HEK293 (cell line): ENCODE measurements around the gene NIP7.

Experiments used
- PRDM4 ChIP-seq: fragments of 450-650 bp; formaldehyde crosslinking; IDR thresholded peaks from 2 replicates; pipeline ENCODE4 v1.5.1; 2017; ENCODE audit warnings: missing biosample characterization, missing genetic modification characterization
- REST ChIP-seq: fragments of 450-650 bp; formaldehyde crosslinking; IDR thresholded peaks from 2 replicates; pipeline ENCODE4 v1.5.1; 2016; ENCODE audit warnings: missing biosample characterization, missing genetic modification characterization
- ZNF274 ChIP-seq, 2 experiments: fragments of 200-500 bp in 1 of 2; fragments of 450-650 bp in 1 of 2; sonication (Bioruptor generic) in 1 of 2; formaldehyde crosslinking in 1 of 2; IDR thresholded peaks; 2 replicates each; pipeline versions ENCODE4 v1.5.1 to v1.6.1; 2014 to 2016; ENCODE audit warnings: borderline replicate concordance in 1 of 2, inconsistent platforms in 1 of 2, low read length in 1 of 2, missing biosample characterization in 1 of 2, missing genetic modification characterization in 1 of 2
- TF ChIP-seq, protein P1 (sequence below): fragments of 450-650 bp; formaldehyde crosslinking; IDR thresholded peaks from 2 replicates; pipeline ENCODE4 v1.5.1; 2016; ENCODE audit warnings: missing biosample characterization, missing genetic modification characterization
- TF ChIP-seq, protein P2 (sequence below): fragments of 450-650 bp; formaldehyde crosslinking; IDR thresholded peaks from 2 replicates; pipeline ENCODE4; 2016; ENCODE audit warnings: missing biosample characterization, missing genetic modification characterization

- TF ChIP-seq, protein P1, sequence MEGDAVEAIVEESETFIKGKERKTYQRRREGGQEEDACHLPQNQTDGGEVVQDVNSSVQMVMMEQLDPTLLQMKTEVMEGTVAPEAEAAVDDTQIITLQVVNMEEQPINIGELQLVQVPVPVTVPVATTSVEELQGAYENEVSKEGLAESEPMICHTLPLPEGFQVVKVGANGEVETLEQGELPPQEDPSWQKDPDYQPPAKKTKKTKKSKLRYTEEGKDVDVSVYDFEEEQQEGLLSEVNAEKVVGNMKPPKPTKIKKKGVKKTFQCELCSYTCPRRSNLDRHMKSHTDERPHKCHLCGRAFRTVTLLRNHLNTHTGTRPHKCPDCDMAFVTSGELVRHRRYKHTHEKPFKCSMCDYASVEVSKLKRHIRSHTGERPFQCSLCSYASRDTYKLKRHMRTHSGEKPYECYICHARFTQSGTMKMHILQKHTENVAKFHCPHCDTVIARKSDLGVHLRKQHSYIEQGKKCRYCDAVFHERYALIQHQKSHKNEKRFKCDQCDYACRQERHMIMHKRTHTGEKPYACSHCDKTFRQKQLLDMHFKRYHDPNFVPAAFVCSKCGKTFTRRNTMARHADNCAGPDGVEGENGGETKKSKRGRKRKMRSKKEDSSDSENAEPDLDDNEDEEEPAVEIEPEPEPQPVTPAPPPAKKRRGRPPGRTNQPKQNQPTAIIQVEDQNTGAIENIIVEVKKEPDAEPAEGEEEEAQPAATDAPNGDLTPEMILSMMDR (tag by site-specific recombination): no peak
- TF ChIP-seq PRDM4 (tag by site-specific recombination) (no peak), REST (tag by site-specific recombination) (no peak), ZNF274 (IDR thresholded peaks at IDR 0.05; ENCODE audit: low read length) (no peak), ZNF274 (tag by site-specific recombination; IDR thresholded peaks at IDR 0.05; ENCODE audit: borderline replicate concordance) (no peak)
- TF ChIP-seq, protein P2, sequence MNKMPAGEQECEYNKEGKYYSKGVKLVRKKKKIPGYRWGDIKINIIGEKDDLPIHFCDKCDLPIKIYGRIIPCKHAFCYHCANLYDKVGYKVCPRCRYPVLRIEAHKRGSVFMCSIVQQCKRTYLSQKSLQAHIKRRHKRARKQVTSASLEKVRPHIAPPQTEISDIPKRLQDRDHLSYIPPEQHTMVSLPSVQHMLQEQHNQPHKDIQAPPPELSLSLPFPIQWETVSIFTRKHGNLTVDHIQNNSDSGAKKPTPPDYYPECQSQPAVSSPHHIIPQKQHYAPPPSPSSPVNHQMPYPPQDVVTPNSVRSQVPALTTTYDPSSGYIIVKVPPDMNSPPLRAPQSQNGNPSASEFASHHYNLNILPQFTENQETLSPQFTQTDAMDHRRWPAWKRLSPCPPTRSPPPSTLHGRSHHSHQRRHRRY (tag by site-specific recombination): no peak
Measured at GRCh38 chr16:69386596-69386995, 47.0 kb downstream of the NIP7 start.
